Retinal pigment epithelial cell (primary cell): ENCODE results near the gene TMEM135.
"Not testable (repeated sequence)": the region's sequence is repeated elsewhere in the genome, so short reads cannot be mapped to it uniquely, and the experiment has no call there.

Source experiments
- DNase-seq: peaks from one replicate; pipeline ENCODE4 v3.0.0-alpha.2; 2010; ENCODE audit warnings: low read depth
- H3K4me3 ChIP-seq: 2 replicates; pipeline ENCODE4 v1.5.1; 2011; ENCODE audit warnings: mild to moderate bottlenecking, low read length, control low read depth, moderate library complexity
- TF ChIP-seq, protein P1 (sequence below): conservative IDR thresholded peaks from 2 replicates; pipeline ENCODE4 v1.5.1; 2011; ENCODE audit warnings: low read depth, low read length, control low read depth, inconsistent platforms

The TMEM135 gene

DNA sequence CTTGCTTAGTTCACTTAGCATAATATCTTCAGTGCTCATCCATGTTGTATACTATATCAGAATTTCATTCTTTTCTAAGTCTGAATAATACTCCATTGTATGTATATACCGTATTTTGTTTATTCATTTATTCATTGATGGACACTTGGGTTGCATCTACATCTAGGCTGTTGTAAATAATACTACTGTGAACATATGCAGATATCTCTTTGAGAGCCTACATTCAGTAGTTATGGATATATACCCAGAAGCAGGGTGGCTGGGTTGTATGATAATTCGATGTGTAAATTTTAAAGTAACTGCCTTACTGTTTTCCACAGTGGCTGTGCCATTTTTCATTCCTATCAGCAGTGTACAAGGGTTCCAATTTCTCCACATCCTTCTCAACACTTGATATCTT, 116.5 kb downstream of the TMEM135 start:
- H3K4me3 ChIP-seq: no peak overlapping the region
- TF ChIP-seq, protein P1, sequence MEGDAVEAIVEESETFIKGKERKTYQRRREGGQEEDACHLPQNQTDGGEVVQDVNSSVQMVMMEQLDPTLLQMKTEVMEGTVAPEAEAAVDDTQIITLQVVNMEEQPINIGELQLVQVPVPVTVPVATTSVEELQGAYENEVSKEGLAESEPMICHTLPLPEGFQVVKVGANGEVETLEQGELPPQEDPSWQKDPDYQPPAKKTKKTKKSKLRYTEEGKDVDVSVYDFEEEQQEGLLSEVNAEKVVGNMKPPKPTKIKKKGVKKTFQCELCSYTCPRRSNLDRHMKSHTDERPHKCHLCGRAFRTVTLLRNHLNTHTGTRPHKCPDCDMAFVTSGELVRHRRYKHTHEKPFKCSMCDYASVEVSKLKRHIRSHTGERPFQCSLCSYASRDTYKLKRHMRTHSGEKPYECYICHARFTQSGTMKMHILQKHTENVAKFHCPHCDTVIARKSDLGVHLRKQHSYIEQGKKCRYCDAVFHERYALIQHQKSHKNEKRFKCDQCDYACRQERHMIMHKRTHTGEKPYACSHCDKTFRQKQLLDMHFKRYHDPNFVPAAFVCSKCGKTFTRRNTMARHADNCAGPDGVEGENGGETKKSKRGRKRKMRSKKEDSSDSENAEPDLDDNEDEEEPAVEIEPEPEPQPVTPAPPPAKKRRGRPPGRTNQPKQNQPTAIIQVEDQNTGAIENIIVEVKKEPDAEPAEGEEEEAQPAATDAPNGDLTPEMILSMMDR: no peak
- no peak for DNase-seq

DNA sequence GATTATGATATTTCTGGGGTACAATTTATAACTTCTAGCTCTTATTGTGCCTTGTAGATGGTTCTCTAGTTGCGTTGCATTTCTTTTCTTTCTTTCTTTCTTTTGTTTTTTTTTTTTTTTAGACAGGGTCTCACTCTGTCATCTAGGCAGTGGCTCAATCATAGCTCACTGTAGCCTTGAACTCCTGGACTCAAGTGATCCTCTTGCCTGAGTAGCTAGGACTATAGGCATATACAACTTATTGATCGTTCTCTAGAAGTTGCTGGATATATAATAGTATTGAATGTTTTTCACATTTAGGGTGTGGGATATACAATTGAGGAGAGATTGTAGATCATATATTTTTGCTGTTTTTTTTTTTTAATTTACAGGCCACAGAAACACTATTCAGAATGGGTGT, 119.2 kb downstream of the TMEM135 start:
- no peak for DNase-seq
- no peak overlapping the region for H3K4me3 ChIP-seq
- TF ChIP-seq, protein P1: no peak

GRCh38 chr11:87169076-87169475, 131.3 kb downstream of the TMEM135 start:
- not testable (repeated sequence) for DNase-seq, H3K4me3 ChIP-seq

DNA sequence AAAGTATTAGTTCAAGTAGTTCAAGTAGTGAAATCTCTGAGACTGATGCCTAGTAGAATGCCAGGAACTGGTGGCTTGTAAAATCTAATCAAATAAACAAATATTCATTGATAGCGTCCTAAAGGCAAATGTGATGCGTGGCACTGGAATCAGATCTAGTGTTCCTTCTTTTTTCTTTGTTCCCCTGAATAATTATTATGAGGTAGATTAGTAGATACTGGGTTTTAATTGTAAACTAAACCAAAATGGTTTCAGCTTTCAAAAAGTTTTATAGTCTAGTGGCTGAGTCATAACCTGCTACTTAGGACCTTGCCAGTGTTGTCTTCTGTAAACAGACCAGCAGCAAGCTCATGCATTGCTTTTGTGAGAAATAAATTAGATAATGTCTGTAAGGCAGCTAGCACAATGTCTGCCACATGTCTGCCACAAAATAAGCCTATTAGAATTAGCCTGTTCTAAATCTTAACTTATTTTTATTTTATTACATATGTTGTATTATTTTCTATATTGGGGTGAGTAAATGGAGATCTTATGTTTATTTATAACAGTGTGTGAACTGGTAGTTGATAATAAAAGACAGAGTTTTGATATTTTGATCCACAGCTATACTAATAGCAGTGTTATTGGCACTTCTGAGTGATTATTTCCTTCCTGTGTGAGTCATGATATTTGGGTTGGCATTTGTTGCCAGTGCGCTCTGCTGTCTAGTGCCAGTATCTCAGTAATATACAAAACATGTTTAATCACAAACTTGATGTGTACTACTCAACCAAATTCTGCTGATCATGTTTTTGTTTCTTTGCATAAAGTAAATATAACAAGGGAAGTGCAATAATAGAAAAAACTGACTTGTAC, 135.7 kb downstream of the TMEM135 start:
- DNase-seq: peak; percentile 50
- H3K4me3 ChIP-seq: no peak overlapping the region
- TF ChIP-seq, protein P1: no peak

GRCh38 chr11:87174870-87175269, 137.1 kb downstream of the TMEM135 start:
- H3K4me3 ChIP-seq: no peak overlapping the region
- DNase-seq: no peak
- TF ChIP-seq, protein P1: no peak

DNA sequence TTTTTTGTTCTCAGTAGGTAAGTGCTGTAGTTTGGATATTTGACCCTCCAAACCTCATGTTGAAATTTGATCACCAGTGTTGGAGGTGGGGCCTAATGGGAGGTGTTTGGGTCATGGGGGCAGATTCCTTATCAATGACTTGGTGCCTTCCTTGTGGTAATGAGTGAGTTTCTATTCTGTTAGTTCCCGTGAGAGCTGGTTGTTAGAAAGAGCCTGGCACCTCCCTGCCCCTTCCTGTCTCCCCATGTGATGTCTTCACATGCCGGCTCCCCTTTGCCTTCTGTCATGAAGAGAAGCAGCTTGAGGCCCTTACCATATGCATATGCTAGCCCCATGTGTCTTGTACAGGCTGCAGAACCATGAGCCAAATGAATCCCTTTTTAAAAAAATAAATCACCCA, 138.3 kb downstream of the TMEM135 start:
- no peak for DNase-seq
- H3K4me3 ChIP-seq: no peak overlapping the region
- TF ChIP-seq, protein P1: no peak

GRCh38 chr11:87179621-87180020, 141.9 kb downstream of the TMEM135 start:
- TF ChIP-seq, protein P1: no peak
- H3K4me3 ChIP-seq: no peak overlapping the region
- no peak for DNase-seq

GRCh38 chr11:87180742-87181141, 143.0 kb downstream of the TMEM135 start:
- TF ChIP-seq, protein P1: no peak
- no peak overlapping the region for H3K4me3 ChIP-seq
- no peak for DNase-seq
